Endothelial cell (in vitro differentiated cells): Measurements from ENCODE around the gene SEC23IP. TPM values are rescaled to one million over a fixed set of nuclear protein-coding genes. Genes with fewer than 3 reads are reported as not detected.
A peak's percentile ranks its signal among the peaks of the same experiment; 100 is the strongest.

Experiments used
- DNase-seq: peaks from one replicate; pipeline ENCODE4 v3.0.0; 2021; ENCODE audit warnings: low spot score
- H3K27ac Mint-ChIP-seq: one replicate; pipeline ENCODE4 v1.8.0; 2021; ENCODE audit warnings: mixed read lengths, inconsistent platforms; ENCODE audit not compliant: unreplicated experiment
- H3K27me3 Mint-ChIP-seq: one replicate; pipeline ENCODE4 v1.8.0; 2021; ENCODE audit warnings: mild to moderate bottlenecking, moderate library complexity, mixed read lengths, inconsistent platforms; ENCODE audit not compliant: unreplicated experiment
- H3K36me3 Mint-ChIP-seq: one replicate; pipeline ENCODE4 v1.8.0; 2021; ENCODE audit warnings: mild to moderate bottlenecking, low read depth, mixed read lengths, inconsistent platforms; ENCODE audit not compliant: unreplicated experiment
- H3K4me1 Mint-ChIP-seq: one replicate; pipeline ENCODE4 v1.8.0; 2021; ENCODE audit warnings: mild to moderate bottlenecking, mixed read lengths, inconsistent platforms; ENCODE audit not compliant: unreplicated experiment
- H3K4me3 Mint-ChIP-seq: one replicate; pipeline ENCODE4 v1.8.0; 2021; ENCODE audit warnings: mild to moderate bottlenecking, mixed read lengths, inconsistent platforms; ENCODE audit not compliant: unreplicated experiment
- H3K9me3 Mint-ChIP-seq: one replicate; pipeline ENCODE4 v1.8.0; 2021; ENCODE audit warnings: mixed read lengths, inconsistent platforms; ENCODE audit not compliant: unreplicated experiment
- CTCF ChIP-seq: fragments of 200-600 bp; sonication (generic); IDR thresholded peaks from one replicate; pipeline ENCODE4 v1.5.0; 2021; ENCODE audit warnings: antibody characterized with exemption; ENCODE audit not compliant: unreplicated experiment
- long read RNA-seq: library from polyadenylated mRNA; unstranded; transcript quantifications from one replicate; pipeline ENCODE4 v2.0.0, GENCODE V29; 2020; ENCODE audit not compliant: unreplicated experiment
- total RNA-seq: library from RNA; stranded (reverse); fragmentation: NEBNext Ultra II Directional; extraction: Animal tissue kit (Norgen Biotek cat#: 25700); gene quantifications from one replicate; pipeline ENCODE4 v1.2.1, GENCODE V29; 2021; ENCODE audit not compliant: unreplicated experiment

The SEC23IP gene
- 68.7 TPM for total RNA-seq
- long read RNA-seq, full-length matches to known transcripts = 1 of 5 reads
- long read RNA-seq, partial matches to known transcripts = 1 of 5 reads
- long read RNA-seq, other reads (novel, unspliced or antisense) = 3 of 5 reads

GRCh38 chr10:119892188-119893065 is at the start of gene SEC23IP:
Gene SEC23IP (plus strand): TSS chr10:119892730. CDS start chr10:119892783, 53 bp downstream.
- no peaks in the 10 kb centered on the region for H3K9me3 Mint-ChIP-seq
- no peaks in the 10 kb centered on the region for H3K36me3 Mint-ChIP-seq
- peak within 1 kb of the TSS; percentile 99 for H3K4me3 Mint-ChIP-seq
- peaks cover 8% of the 10 kb centered on the region for H3K27me3 Mint-ChIP-seq
- TF ChIP-seq CTCF = no peak
- H3K4me1 Mint-ChIP-seq = peaks cover 35% of the 10 kb centered on the region
- H3K27ac Mint-ChIP-seq = peak within 1 kb of the TSS; percentile 97
- peak; percentile 90 for DNase-seq

GRCh38 chr10:119845656-119846055 is 46.9 kb upstream of the SEC23IP start:
- Mint-ChIP-seq H3K4me1 (no peaks in the 10 kb centered on the region), H3K4me3 (no peak overlapping the region), H3K9me3 (no peaks in the 10 kb centered on the region), H3K27ac (no peak overlapping the region), H3K36me3 (peaks cover 46% of the 10 kb centered on the region), H3K27me3 (no peaks in the 10 kb centered on the region)
- DNase-seq = no peak
- no peak for TF ChIP-seq CTCF

GRCh38 chr10:119849031-119849789 is 43.3 kb upstream of the SEC23IP start:
- H3K27me3 Mint-ChIP-seq = no peaks in the 10 kb centered on the region
- no peaks in the 10 kb centered on the region for H3K4me1 Mint-ChIP-seq
- no peak for DNase-seq
- peaks cover 31% of the 10 kb centered on the region for H3K36me3 Mint-ChIP-seq
- no peak overlapping the region for H3K4me3 Mint-ChIP-seq
- H3K27ac Mint-ChIP-seq = no peak overlapping the region
- no peaks in the 10 kb centered on the region for H3K9me3 Mint-ChIP-seq
- TF ChIP-seq CTCF = no peak

- Mint-ChIP-seq H3K27me3 (no peaks in the 10 kb centered on the region), H3K4me3 (no peak overlapping the region), H3K9me3 (no peaks in the 10 kb centered on the region), H3K27ac (no peak overlapping the region), H3K4me1 (no peaks in the 10 kb centered on the region), H3K36me3 (peaks cover 29% of the 10 kb centered on the region)
- TF ChIP-seq CTCF = no peak
- DNase-seq = no peak
Observed at GRCh38 chr10:119849944-119850343, 42.6 kb upstream of the SEC23IP start.
